BE2C (cell line): ENCODE data around the gene LHX8. TPM values are rescaled to one million over a fixed set of nuclear protein-coding genes. Genes with fewer than 3 reads are reported as not detected.

Experiments used
- DNase-seq: peaks from one replicate; pipeline ENCODE4 v3.0.0-alpha.2; 2020
- H3K27me3 ChIP-seq: fragments of 250-450 bp; sonication (Bioruptor Pico); 2 replicates; pipeline ENCODE4 v1.5.1; 2020; ENCODE audit warnings: mild to moderate bottlenecking
- H3K36me3 ChIP-seq: fragments of 250-450 bp; sonication (Bioruptor Pico); 2 replicates; pipeline ENCODE4 v1.5.1; 2020; ENCODE audit warnings: mild to moderate bottlenecking
- H3K4me1 ChIP-seq: fragments of 250-450 bp; sonication (Bioruptor Pico); 2 replicates; pipeline ENCODE4 v1.5.1; 2020
- H3K4me3 ChIP-seq: 2 replicates; pipeline ENCODE4 v1.5.1; 2011; ENCODE audit warnings: low read depth, low read length
- H3K9me3 ChIP-seq: fragments of 250-450 bp; sonication (Bioruptor Pico); 2 replicates; pipeline ENCODE4 v1.5.1; 2020
- CTCF ChIP-seq: IDR thresholded peaks from 2 replicates; pipeline ENCODE4 v1.5.1; 2012; ENCODE audit warnings: mild to moderate bottlenecking, low read depth, low read length
- polyA plus RNA-seq: library from polyadenylated mRNA; unstranded; fragments of >200 nt; gene quantifications from one replicate; pipeline ENCODE4 v1.2.1, GENCODE V29; 2012; ENCODE audit warnings: low read depth, missing spikeins; ENCODE audit not compliant: insufficient read length, insufficient read depth

The LHX8 gene
- not detected for polyA plus RNA-seq

- DNase-seq = no peak
- Histone ChIP-seq H3K36me3 (no peaks in the 10 kb centered on the region), H3K27me3 (peaks cover 93% of the 10 kb centered on the region), H3K4me3 (no peak within 1 kb of the TSS), H3K4me1 (no peaks in the 10 kb centered on the region), H3K9me3 (no peaks in the 10 kb centered on the region)
- TF ChIP-seq CTCF = no peak
These were observed at the start of gene LHX8 for GRCh38 chr1:75133750-75134646. LHX8 (plus strand) TSS chr1:75134388; CDS start chr1:75136615, 2,227 bp downstream.

GRCh38 chr1:75085931-75086330 is 48.3 kb upstream of the LHX8 start:
- no peaks in the 10 kb centered on the region for H3K27me3 ChIP-seq
- TF ChIP-seq CTCF = no peak
- H3K36me3 ChIP-seq = no peaks in the 10 kb centered on the region
- DNase-seq = no peak
- no peaks in the 10 kb centered on the region for H3K9me3 ChIP-seq
- no peaks in the 10 kb centered on the region for H3K4me1 ChIP-seq
- H3K4me3 ChIP-seq = no peak overlapping the region

- H3K4me3 ChIP-seq = no peak overlapping the region
- no peaks in the 10 kb centered on the region for H3K4me1 ChIP-seq
These were observed 46.9 kb upstream of the LHX8 start for GRCh38 chr1:75087278-75087677.

GRCh38 chr1:75092141-75092540 is 42.0 kb upstream of the LHX8 start:
- TF ChIP-seq CTCF = no peak
- Histone ChIP-seq H3K9me3 (no peaks in the 10 kb centered on the region), H3K4me3 (no peak overlapping the region), H3K27me3 (no peaks in the 10 kb centered on the region), H3K4me1 (no peaks in the 10 kb centered on the region), H3K36me3 (no peaks in the 10 kb centered on the region)
- no peak for DNase-seq

More at GRCh38 chr1:75087278-75087677, 46.9 kb upstream of the LHX8 start:
- H3K9me3 ChIP-seq = no peaks in the 10 kb centered on the region
- TF ChIP-seq CTCF = no peak
- H3K27me3 ChIP-seq = no peaks in the 10 kb centered on the region
- no peak for DNase-seq
- H3K36me3 ChIP-seq = no peaks in the 10 kb centered on the region

GRCh38 chr1:75097654-75098053 is 36.5 kb upstream of the LHX8 start:
- DNase-seq = peak; percentile 54
- no peak for TF ChIP-seq CTCF
- no peaks in the 10 kb centered on the region for H3K4me1 ChIP-seq
- H3K9me3 ChIP-seq = no peaks in the 10 kb centered on the region
- no peaks in the 10 kb centered on the region for H3K36me3 ChIP-seq
- no peaks in the 10 kb centered on the region for H3K27me3 ChIP-seq
- H3K4me3 ChIP-seq = no peak overlapping the region

GRCh38 chr1:75099581-75099980 is 34.6 kb upstream of the LHX8 start:
- Histone ChIP-seq H3K4me3 (no peak overlapping the region), H3K4me1 (no peaks in the 10 kb centered on the region), H3K9me3 (no peaks in the 10 kb centered on the region), H3K36me3 (no peaks in the 10 kb centered on the region), H3K27me3 (no peaks in the 10 kb centered on the region)
- DNase-seq = no peak
- TF ChIP-seq CTCF = no peak
